22Rv1 (cell line): Measurements from ENCODE around the gene GABBR2.

Experiments used
- ZFX ChIP-seq: fragments of 450-650 bp; IDR thresholded peaks from 2 replicates; pipeline ENCODE4 v1.6.1; 2017; ENCODE audit warnings: antibody characterized with exemption, borderline replicate concordance
- TF ChIP-seq, protein P1 (sequence below): fragments of 450-650 bp; IDR thresholded peaks from 2 replicates; pipeline ENCODE4 v1.5.1; 2017; ENCODE audit warnings: mild to moderate bottlenecking

DNA sequence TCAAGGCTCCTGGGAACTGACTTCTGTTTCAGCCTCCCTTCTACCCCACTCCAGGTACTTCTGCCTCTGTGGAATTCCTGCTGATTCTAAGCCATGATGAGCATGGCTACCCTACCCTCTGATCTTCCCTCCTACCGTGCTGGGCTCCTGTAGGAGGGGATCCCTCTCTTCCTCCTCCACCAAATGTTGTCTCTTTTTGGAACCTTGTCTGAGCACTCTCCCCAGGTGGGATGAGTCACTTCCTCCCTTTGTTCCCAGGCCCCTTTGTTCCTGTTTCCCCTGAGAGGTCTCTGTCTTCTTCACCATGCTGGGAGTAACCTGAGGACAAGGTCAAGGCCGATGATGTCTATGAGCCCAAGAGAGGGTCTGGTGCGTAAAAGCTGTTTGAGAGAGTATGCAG, 213.2 kb downstream of the GABBR2 start:
- TF ChIP-seq, protein P1, sequence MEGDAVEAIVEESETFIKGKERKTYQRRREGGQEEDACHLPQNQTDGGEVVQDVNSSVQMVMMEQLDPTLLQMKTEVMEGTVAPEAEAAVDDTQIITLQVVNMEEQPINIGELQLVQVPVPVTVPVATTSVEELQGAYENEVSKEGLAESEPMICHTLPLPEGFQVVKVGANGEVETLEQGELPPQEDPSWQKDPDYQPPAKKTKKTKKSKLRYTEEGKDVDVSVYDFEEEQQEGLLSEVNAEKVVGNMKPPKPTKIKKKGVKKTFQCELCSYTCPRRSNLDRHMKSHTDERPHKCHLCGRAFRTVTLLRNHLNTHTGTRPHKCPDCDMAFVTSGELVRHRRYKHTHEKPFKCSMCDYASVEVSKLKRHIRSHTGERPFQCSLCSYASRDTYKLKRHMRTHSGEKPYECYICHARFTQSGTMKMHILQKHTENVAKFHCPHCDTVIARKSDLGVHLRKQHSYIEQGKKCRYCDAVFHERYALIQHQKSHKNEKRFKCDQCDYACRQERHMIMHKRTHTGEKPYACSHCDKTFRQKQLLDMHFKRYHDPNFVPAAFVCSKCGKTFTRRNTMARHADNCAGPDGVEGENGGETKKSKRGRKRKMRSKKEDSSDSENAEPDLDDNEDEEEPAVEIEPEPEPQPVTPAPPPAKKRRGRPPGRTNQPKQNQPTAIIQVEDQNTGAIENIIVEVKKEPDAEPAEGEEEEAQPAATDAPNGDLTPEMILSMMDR: no peak
- no peak for TF ChIP-seq ZFX
